HEK293 (cell line): ENCODE measurements around the gene SULT1A3.

Experiments used
- FEZF1 ChIP-seq: fragments of 450-650 bp; formaldehyde crosslinking; IDR thresholded peaks from 2 replicates; pipeline ENCODE4 v1.5.1; 2016; ENCODE audit warnings: missing biosample characterization, missing genetic modification characterization
- IKZF3 ChIP-seq: fragments of 450-650 bp; IDR thresholded peaks from 2 replicates; pipeline ENCODE4 v1.5.0; 2018; ENCODE audit warnings: missing biosample characterization, mild to moderate bottlenecking, missing genetic modification characterization, moderate library complexity
- OSR2 ChIP-seq: fragments of 450-650 bp; formaldehyde crosslinking; IDR thresholded peaks from 2 replicates; pipeline ENCODE4 v1.5.1; 2016; ENCODE audit warnings: missing biosample characterization, missing genetic modification characterization
- SETDB1 ChIP-seq: IDR thresholded peaks from one replicate; pipeline ENCODE4 v1.6.1; 2017; ENCODE audit warnings: mild to moderate bottlenecking, low read length, moderate library complexity, mixed read lengths; ENCODE audit not compliant: insufficient read length
- SP2 ChIP-seq: fragments of 450-650 bp; formaldehyde crosslinking; IDR thresholded peaks from 2 replicates; pipeline ENCODE4 v1.5.1; 2016; ENCODE audit warnings: missing biosample characterization, missing genetic modification characterization
- ZBTB20 ChIP-seq: fragments of 450-650 bp; formaldehyde crosslinking; IDR thresholded peaks from 2 replicates; pipeline ENCODE4 v1.5.1; 2016; ENCODE audit warnings: missing biosample characterization, missing genetic modification characterization
- ZFP41 ChIP-seq: fragments of 450-650 bp; formaldehyde crosslinking; IDR thresholded peaks from 2 replicates; pipeline ENCODE4 v1.5.1; 2016; ENCODE audit warnings: missing biosample characterization, missing genetic modification characterization, borderline replicate concordance
- ZNF112 ChIP-seq: fragments of 450-650 bp; formaldehyde crosslinking; IDR thresholded peaks from 2 replicates; pipeline ENCODE4 v1.5.0; 2017; ENCODE audit warnings: missing biosample characterization, missing genetic modification characterization
- ZNF146 ChIP-seq: fragments of 450-650 bp; formaldehyde crosslinking; IDR thresholded peaks from 2 replicates; pipeline ENCODE4 v1.5.1; 2016; ENCODE audit warnings: missing biosample characterization, missing genetic modification characterization
- ZNF148 ChIP-seq: fragments of 450-650 bp; formaldehyde crosslinking; IDR thresholded peaks from 2 replicates; pipeline ENCODE4 v1.5.0; 2017; ENCODE audit warnings: missing biosample characterization, missing genetic modification characterization, borderline replicate concordance
- ZNF214 ChIP-seq: fragments of 450-650 bp; formaldehyde crosslinking; IDR thresholded peaks from 2 replicates; pipeline ENCODE4 v1.5.1; 2017; ENCODE audit warnings: missing biosample characterization, mild to moderate bottlenecking, missing genetic modification characterization, borderline replicate concordance
- ZNF24 ChIP-seq: fragments of 450-650 bp; formaldehyde crosslinking; IDR thresholded peaks from 2 replicates; pipeline ENCODE4 v1.5.1; 2016; ENCODE audit warnings: missing biosample characterization, missing genetic modification characterization
- ZNF274 ChIP-seq, 2 experiments: fragments of 200-500 bp in 1 of 2; fragments of 450-650 bp in 1 of 2; sonication (Bioruptor generic) in 1 of 2; formaldehyde crosslinking in 1 of 2; IDR thresholded peaks; 2 replicates each; pipeline versions ENCODE4 v1.5.1 to v1.6.1; 2014 to 2016; ENCODE audit warnings: borderline replicate concordance in 1 of 2, inconsistent platforms in 1 of 2, low read length in 1 of 2, missing biosample characterization in 1 of 2, missing genetic modification characterization in 1 of 2
- ZNF335 ChIP-seq: fragments of 450-650 bp; formaldehyde crosslinking; conservative IDR thresholded peaks from 2 replicates; pipeline ENCODE4 v1.5.1; 2016; ENCODE audit warnings: missing biosample characterization, missing genetic modification characterization
- ZNF529 ChIP-seq: fragments of 450-650 bp; formaldehyde crosslinking; IDR thresholded peaks from 2 replicates; pipeline ENCODE4 v1.5.1; 2017; ENCODE audit warnings: missing genetic modification characterization, missing biosample characterization; ENCODE audit not compliant: insufficient replicate concordance
- ZNF530 ChIP-seq: fragments of 450-650 bp; formaldehyde crosslinking; IDR thresholded peaks from 2 replicates; pipeline ENCODE4 v1.5.1; 2016; ENCODE audit warnings: low read depth, missing biosample characterization, missing genetic modification characterization
- ZNF623 ChIP-seq: fragments of 450-650 bp; formaldehyde crosslinking; IDR thresholded peaks from 2 replicates; pipeline ENCODE4 v1.5.1; 2016; ENCODE audit warnings: missing biosample characterization, missing genetic modification characterization
- ZNF629 ChIP-seq: fragments of 450-650 bp; formaldehyde crosslinking; IDR thresholded peaks from 2 replicates; pipeline ENCODE4 v1.5.1; 2017; ENCODE audit warnings: missing biosample characterization, missing genetic modification characterization
- ZNF76 ChIP-seq: fragments of 450-650 bp; formaldehyde crosslinking; IDR thresholded peaks from 2 replicates; pipeline ENCODE4; 2016; ENCODE audit warnings: low read depth, missing biosample characterization, missing genetic modification characterization, borderline replicate concordance
- ZSCAN23 ChIP-seq: fragments of 450-650 bp; formaldehyde crosslinking; IDR thresholded peaks from 2 replicates; pipeline ENCODE4 v1.5.1; 2016; ENCODE audit warnings: missing biosample characterization, missing genetic modification characterization
- ZSCAN30 ChIP-seq: fragments of 450-650 bp; IDR thresholded peaks from 2 replicates; pipeline ENCODE4 v1.5.1; 2018; ENCODE audit warnings: missing biosample characterization, mild to moderate bottlenecking, missing genetic modification characterization, moderate library complexity
- ZSCAN4 ChIP-seq: fragments of 450-650 bp; formaldehyde crosslinking; IDR thresholded peaks from 2 replicates; pipeline ENCODE4 v1.5.1; 2017; ENCODE audit warnings: missing biosample characterization, missing genetic modification characterization
- TF ChIP-seq, protein P1 (sequence below): fragments of 450-650 bp; formaldehyde crosslinking; IDR thresholded peaks from 2 replicates; pipeline ENCODE4 v1.5.1; 2016; ENCODE audit warnings: missing biosample characterization, missing genetic modification characterization
- TF ChIP-seq, protein P2 (sequence below): fragments of 450-650 bp; formaldehyde crosslinking; IDR thresholded peaks from 2 replicates; pipeline ENCODE4 v1.5.1; 2016; ENCODE audit warnings: missing biosample characterization, missing genetic modification characterization
- TF ChIP-seq, protein P3 (sequence below): fragments of 450-650 bp; formaldehyde crosslinking; IDR thresholded peaks from 2 replicates; pipeline ENCODE4 v1.5.1; 2016; ENCODE audit warnings: missing biosample characterization, missing genetic modification characterization
- TF ChIP-seq, protein P4 (sequence below): fragments of 450-650 bp; formaldehyde crosslinking; IDR thresholded peaks from 2 replicates; pipeline ENCODE4 v1.5.1; 2016; ENCODE audit warnings: missing biosample characterization, missing genetic modification characterization
- TF ChIP-seq, protein P5 (sequence below): fragments of 450-650 bp; formaldehyde crosslinking; IDR thresholded peaks from 2 replicates; pipeline ENCODE4 v1.5.1; 2016; ENCODE audit warnings: missing biosample characterization, missing genetic modification characterization

SULT1A3 gene

GRCh38 chr16:30152517-30152916, 46.5 kb upstream of the SULT1A3 start (continued):
- TF ChIP-seq ZNF148 (no peak), ZSCAN23 (tag by site-specific recombination) (no peak), SETDB1 (no peak), ZNF76 (no peak), FEZF1 (no peak), ZNF146 (tag by site-specific recombination) (no peak), SP2 (tag by site-specific recombination) (no peak), ZNF623 (tag by site-specific recombination) (peak; percentile 61), ZNF529 (tag by site-specific recombination) (no peak), ZSCAN4 (tag by site-specific recombination) (no peak), OSR2 (tag by site-specific recombination) (no peak), ZNF335 (tag by site-specific recombination) (no peak), ZNF530 (tag by site-specific recombination) (0 out of 2 replicates have a peak, but pooled peaks have one; percentile 9), ZNF274 (IDR thresholded peaks at IDR 0.05; ENCODE audit: low read length) (no peak), ZNF274 (tag by site-specific recombination; IDR thresholded peaks at IDR 0.05; ENCODE audit: borderline replicate concordance) (no peak), ZNF24 (no peak), ZFP41 (tag by site-specific recombination) (no peak), ZNF112 (tag by site-specific recombination) (no peak), ZBTB20 (tag by site-specific recombination) (no peak), ZNF214 (tag by site-specific recombination) (no peak; the same call in 1 of the 2 replicates), IKZF3 (tag by site-specific recombination) (no peak), ZSCAN30 (tag by site-specific recombination) (no peak), ZNF629 (no peak)
- TF ChIP-seq, protein P1, sequence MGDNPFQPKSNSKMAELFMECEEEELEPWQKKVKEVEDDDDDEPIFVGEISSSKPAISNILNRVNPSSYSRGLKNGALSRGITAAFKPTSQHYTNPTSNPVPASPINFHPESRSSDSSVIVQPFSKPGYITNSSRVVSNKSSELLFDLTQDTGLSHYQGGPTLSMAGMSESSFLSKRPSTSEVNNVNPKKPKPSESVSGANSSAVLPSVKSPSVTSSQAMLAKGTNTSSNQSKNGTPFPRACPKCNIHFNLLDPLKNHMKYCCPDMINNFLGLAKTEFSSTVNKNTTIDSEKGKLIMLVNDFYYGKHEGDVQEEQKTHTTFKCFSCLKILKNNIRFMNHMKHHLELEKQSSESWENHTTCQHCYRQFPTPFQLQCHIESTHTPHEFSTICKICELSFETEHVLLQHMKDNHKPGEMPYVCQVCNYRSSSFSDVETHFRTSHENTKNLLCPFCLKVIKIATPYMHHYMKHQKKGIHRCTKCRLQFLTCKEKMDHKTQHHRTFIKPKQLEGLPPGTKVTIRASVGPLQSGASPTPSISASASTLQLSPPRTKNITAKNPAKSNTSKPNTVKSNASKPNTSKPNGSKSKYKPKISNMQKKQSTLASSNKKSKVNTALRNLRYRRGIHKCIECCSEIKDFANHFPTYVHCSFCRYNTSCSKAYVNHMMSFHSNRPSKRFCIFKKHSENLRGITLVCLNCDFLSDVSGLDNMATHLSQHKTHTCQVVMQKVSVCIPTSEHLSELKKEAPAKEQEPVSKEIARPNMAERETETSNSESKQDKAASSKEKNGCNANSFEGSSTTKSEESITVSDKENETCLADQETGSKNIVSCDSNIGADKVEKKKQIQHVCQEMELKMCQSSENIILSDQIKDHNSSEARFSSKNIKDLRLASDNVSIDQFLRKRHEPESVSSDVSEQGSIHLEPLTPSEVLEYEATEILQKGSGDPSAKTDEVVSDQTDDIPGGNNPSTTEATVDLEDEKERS (tag by site-specific recombination), result no peak
- TF ChIP-seq, protein P2, sequence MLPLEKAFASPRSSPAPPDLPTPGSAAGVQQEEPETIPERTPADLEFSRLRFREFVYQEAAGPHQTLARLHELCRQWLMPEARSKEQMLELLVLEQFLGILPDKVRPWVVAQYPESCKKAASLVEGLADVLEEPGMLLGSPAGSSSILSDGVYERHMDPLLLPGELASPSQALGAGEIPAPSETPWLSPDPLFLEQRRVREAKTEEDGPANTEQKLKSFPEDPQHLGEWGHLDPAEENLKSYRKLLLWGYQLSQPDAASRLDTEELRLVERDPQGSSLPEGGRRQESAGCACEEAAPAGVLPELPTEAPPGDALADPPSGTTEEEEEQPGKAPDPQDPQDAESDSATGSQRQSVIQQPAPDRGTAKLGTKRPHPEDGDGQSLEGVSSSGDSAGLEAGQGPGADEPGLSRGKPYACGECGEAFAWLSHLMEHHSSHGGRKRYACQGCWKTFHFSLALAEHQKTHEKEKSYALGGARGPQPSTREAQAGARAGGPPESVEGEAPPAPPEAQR (tag by site-specific recombination), result no peak
- TF ChIP-seq, protein P3, sequence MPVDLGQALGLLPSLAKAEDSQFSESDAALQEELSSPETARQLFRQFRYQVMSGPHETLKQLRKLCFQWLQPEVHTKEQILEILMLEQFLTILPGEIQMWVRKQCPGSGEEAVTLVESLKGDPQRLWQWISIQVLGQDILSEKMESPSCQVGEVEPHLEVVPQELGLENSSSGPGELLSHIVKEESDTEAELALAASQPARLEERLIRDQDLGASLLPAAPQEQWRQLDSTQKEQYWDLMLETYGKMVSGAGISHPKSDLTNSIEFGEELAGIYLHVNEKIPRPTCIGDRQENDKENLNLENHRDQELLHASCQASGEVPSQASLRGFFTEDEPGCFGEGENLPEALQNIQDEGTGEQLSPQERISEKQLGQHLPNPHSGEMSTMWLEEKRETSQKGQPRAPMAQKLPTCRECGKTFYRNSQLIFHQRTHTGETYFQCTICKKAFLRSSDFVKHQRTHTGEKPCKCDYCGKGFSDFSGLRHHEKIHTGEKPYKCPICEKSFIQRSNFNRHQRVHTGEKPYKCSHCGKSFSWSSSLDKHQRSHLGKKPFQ (tag by site-specific recombination), result no peak
- TF ChIP-seq, protein P4, sequence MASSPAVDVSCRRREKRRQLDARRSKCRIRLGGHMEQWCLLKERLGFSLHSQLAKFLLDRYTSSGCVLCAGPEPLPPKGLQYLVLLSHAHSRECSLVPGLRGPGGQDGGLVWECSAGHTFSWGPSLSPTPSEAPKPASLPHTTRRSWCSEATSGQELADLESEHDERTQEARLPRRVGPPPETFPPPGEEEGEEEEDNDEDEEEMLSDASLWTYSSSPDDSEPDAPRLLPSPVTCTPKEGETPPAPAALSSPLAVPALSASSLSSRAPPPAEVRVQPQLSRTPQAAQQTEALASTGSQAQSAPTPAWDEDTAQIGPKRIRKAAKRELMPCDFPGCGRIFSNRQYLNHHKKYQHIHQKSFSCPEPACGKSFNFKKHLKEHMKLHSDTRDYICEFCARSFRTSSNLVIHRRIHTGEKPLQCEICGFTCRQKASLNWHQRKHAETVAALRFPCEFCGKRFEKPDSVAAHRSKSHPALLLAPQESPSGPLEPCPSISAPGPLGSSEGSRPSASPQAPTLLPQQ (tag by site-specific recombination), result no peak
- TF ChIP-seq, protein P5, sequence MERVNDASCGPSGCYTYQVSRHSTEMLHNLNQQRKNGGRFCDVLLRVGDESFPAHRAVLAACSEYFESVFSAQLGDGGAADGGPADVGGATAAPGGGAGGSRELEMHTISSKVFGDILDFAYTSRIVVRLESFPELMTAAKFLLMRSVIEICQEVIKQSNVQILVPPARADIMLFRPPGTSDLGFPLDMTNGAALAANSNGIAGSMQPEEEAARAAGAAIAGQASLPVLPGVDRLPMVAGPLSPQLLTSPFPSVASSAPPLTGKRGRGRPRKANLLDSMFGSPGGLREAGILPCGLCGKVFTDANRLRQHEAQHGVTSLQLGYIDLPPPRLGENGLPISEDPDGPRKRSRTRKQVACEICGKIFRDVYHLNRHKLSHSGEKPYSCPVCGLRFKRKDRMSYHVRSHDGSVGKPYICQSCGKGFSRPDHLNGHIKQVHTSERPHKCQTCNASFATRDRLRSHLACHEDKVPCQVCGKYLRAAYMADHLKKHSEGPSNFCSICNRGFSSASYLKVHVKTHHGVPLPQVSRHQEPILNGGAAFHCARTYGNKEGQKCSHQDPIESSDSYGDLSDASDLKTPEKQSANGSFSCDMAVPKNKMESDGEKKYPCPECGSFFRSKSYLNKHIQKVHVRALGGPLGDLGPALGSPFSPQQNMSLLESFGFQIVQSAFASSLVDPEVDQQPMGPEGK (tag by site-specific recombination), result no peak
